Bronchial epithelial cell (primary cell): ENCODE results near the gene CEP41. TPM values are rescaled to one million over a fixed set of nuclear protein-coding genes. Genes with fewer than 3 reads are reported as not detected.

ENCODE experiments used
- DNase-seq: peaks from one replicate; pipeline ENCODE4 v3.0.0-alpha.2; 2010; ENCODE audit warnings: low read depth
- FAIRE-seq: peaks from 2 replicates; lab custom pipeline; 2011; peaks lifted over from hg19 to GRCh38; lab: Jason Lieb, UNC
- H3K27me3 ChIP-seq: 2 replicates; pipeline ENCODE4 v1.5.1; 2011; ENCODE audit warnings: low read length; ENCODE audit not compliant: control insufficient read depth, insufficient read depth
- H3K36me3 ChIP-seq: 2 replicates; pipeline ENCODE4 v1.5.1; 2011; ENCODE audit warnings: low read length; ENCODE audit not compliant: control insufficient read depth, insufficient read depth
- H3K4me3 ChIP-seq: 2 replicates; pipeline ENCODE4 v1.5.1; 2011; ENCODE audit warnings: mild to moderate bottlenecking, low read depth, low read length, control low read depth
- total RNA-seq: library from RNA; depleted of rRNA; stranded (reverse); fragments of >200 nt; gene quantifications from 2 replicates; pipeline ENCODE4 v1.2.1, GENCODE V29; 2014
- TF ChIP-seq, protein P1 (sequence below): IDR thresholded peaks from 2 replicates; pipeline ENCODE4 v1.5.1; 2011; ENCODE audit warnings: mild to moderate bottlenecking, moderate library complexity, low read length, control low read depth, inconsistent platforms; ENCODE audit not compliant: insufficient read depth, severe bottlenecking

Gene CEP41
- total RNA-seq, 1 donor from 2014 or later, result 4.2 TPM

DNA sequence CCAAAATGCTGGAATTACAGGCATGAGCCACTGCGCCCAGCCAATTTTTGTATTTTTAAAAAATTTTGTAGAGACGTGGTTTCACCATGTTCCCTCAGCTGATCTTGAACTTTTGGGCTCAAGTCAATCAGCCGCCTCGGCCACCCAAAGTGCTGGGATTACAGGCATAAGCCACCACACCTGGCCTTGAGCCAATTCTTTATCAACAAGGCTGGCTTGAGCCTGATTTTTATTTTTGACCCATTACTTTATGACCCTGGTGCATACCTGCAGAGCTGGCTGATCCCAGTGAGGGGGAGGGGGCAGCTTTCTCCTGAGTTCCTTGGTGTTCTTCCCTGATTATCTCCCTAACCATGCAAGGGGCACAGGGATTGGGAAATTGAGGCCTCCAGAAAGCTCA is 76.4 kb downstream of the CEP41 start:
- Histone ChIP-seq H3K4me3 (no peak overlapping the region), H3K27me3 (no peaks in the 10 kb centered on the region), H3K36me3 (no peaks in the 10 kb centered on the region)
- FAIRE-seq (no peak), DNase-seq (no peak)
- TF ChIP-seq, protein P1, sequence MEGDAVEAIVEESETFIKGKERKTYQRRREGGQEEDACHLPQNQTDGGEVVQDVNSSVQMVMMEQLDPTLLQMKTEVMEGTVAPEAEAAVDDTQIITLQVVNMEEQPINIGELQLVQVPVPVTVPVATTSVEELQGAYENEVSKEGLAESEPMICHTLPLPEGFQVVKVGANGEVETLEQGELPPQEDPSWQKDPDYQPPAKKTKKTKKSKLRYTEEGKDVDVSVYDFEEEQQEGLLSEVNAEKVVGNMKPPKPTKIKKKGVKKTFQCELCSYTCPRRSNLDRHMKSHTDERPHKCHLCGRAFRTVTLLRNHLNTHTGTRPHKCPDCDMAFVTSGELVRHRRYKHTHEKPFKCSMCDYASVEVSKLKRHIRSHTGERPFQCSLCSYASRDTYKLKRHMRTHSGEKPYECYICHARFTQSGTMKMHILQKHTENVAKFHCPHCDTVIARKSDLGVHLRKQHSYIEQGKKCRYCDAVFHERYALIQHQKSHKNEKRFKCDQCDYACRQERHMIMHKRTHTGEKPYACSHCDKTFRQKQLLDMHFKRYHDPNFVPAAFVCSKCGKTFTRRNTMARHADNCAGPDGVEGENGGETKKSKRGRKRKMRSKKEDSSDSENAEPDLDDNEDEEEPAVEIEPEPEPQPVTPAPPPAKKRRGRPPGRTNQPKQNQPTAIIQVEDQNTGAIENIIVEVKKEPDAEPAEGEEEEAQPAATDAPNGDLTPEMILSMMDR, result no peak

DNA sequence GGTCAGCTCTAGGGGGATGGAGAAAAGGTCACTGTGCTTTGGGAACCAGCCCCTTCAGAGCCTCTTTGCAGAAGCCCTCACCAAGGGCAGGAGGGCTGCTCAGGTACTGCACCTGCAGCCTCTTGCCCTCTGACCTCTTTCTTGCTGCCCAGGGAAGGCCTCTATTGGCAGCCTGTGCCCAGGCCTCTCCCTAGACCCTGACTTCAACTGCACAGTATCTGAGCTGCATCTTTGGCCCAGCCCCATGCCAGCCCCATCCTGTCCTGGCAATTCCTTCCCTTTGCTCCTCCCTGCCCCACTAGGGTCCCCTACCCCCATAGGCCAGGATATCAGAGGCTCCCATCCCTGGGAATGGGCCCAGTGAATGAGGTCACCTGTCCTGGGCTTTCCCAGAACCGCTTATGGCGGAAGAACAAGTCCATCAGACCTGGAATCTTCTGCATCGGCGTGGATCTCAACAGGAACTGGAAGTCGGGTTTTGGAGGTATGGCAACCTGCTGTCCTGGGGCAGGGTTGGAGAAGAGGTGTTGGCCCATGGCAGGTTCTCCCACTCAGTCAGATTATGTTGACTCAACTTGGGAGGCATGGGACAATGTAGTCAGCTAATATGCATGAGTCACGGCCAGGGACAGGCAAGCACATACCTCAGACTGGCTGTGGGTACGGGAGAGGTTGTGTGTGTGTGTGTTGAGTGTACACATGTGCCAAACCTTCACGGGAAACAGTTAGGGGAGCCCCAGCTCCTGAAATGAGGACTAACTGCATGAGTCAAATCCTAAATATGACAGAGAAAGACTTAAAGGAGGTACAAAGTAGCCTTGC is 77.6 kb downstream of the CEP41 start:
- Histone ChIP-seq H3K4me3 (no peak overlapping the region), H3K27me3 (no peaks in the 10 kb centered on the region), H3K36me3 (no peaks in the 10 kb centered on the region)
- DNase-seq, result peak; percentile 99
- FAIRE-seq, result peak; percentile 95
- TF ChIP-seq, protein P1, result no peak

DNA sequence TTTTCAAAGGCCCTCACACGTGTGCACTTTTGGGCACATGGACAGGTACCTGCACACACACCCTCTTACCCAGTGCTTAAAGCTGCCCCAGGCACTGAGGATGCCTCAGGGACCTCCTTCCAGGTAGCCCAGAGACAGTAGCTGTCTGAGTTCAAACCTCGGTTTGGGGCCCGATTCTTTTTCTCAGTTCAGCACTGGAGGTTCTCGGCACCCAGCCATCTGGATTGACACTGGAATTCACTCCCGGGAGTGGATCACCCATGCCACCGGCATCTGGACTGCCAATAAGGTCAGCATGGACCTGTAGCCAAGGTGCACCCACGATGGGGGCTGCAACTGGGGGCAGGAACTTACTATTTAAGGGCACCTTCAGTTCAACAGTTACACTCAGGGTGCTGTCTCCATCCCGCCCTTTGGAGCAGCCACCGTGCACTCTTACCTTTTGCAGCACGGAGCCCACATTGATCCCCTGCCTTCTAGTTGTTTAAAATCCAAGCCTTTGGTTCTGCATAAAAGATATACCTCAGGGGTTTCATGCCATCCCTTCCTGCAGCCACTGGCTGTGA is 78.5 kb downstream of the CEP41 start:
- TF ChIP-seq, protein P1, result no peak
- no peak for FAIRE-seq
- Histone ChIP-seq H3K36me3 (no peaks in the 10 kb centered on the region), H3K27me3 (no peaks in the 10 kb centered on the region), H3K4me3 (no peak overlapping the region)
- no peak for DNase-seq

DNA sequence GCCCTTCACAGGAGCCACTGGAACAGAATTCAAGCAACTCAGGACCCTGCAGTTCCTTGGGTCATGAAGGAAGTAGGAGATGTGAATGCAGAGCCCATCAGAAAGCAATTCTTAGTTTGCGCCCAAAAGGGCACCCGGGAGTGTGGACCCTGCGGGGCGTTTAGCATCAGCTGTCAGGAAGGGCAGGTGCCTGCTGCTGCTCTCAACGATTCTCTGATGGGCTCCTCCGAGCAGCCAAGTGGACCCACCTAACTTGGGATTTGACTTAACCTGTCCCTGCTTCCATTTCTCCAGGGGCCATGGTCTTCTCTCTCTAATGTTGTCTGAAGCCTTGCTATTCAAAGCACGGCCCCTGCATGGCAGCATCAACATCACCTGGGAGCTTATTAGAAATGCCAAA is 79.1 kb downstream of the CEP41 start:
- Histone ChIP-seq H3K4me3 (no peak overlapping the region), H3K36me3 (no peaks in the 10 kb centered on the region), H3K27me3 (no peaks in the 10 kb centered on the region)
- FAIRE-seq (no peak), DNase-seq (no peak)
- TF ChIP-seq, protein P1, result no peak

DNA sequence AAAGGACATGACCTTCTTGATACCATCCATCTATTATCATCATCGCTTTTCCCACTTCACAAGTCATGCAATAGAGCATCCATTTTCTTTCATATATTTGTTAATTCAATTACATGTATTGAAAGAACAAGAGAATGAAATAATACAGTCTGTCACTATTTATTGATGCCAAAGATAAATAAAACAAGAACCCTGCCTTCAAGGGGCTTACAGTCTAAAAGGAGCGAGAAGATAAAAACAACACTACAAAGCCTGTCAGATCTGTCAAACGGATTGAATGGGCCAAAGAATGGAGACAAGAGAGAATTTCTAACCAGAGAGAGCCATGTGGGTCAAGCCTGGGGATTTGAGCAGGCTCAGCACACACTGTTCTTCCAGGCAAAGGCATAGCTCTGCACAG is 80.3 kb downstream of the CEP41 start:
- TF ChIP-seq, protein P1, result no peak
- FAIRE-seq, result no peak
- DNase-seq, result no peak
- no peak overlapping the region for H3K4me3 ChIP-seq
- H3K27me3 ChIP-seq, result no peaks in the 10 kb centered on the region
- no peaks in the 10 kb centered on the region for H3K36me3 ChIP-seq
